Osteoblast (primary cell): ENCODE measurements around the gene LEF1. TPM values are rescaled to one million over a fixed set of nuclear protein-coding genes. Genes with fewer than 3 reads are reported as not detected.

Source experiments
- DNase-seq: peaks from one replicate; pipeline ENCODE4 v3.0.0; 2011; ENCODE audit warnings: low spot score, mixed read lengths; ENCODE audit not compliant: insufficient read length; ENCODE audit errors: missing footprints
- H2AFZ ChIP-seq: 2 replicates; pipeline ENCODE4 v1.6.0; 2011; ENCODE audit warnings: mild to moderate bottlenecking, low read length
- H3K27ac ChIP-seq: 2 replicates; pipeline ENCODE4 v1.5.1; 2011; ENCODE audit warnings: mild to moderate bottlenecking, low read depth, low read length, moderate library complexity
- H3K27me3 ChIP-seq: 2 replicates; pipeline ENCODE4 v1.6.0; 2012; ENCODE audit warnings: mild to moderate bottlenecking, control low read depth, inconsistent platforms, low read length, moderate library complexity; ENCODE audit not compliant: insufficient read depth
- H3K36me3 ChIP-seq: 2 replicates; pipeline ENCODE4 v1.5.1; 2011; ENCODE audit warnings: mild to moderate bottlenecking, low read length, control low read depth, moderate library complexity; ENCODE audit not compliant: insufficient read depth
- H3K4me1 ChIP-seq: 2 replicates; pipeline ENCODE4 v1.5.1; 2011; ENCODE audit warnings: mild to moderate bottlenecking, low read length, control low read depth, moderate library complexity; ENCODE audit not compliant: insufficient read depth
- H3K4me2 ChIP-seq: 2 replicates; pipeline ENCODE4 v1.6.0; 2011; ENCODE audit warnings: mild to moderate bottlenecking, low read length; ENCODE audit not compliant: insufficient read depth
- H3K4me3 ChIP-seq: fragments of 200-600 bp; sonication (generic); 3 replicates; pipeline ENCODE4 v1.5.1; 2012; ENCODE audit warnings: mild to moderate bottlenecking, low read length, inconsistent platforms; ENCODE audit not compliant: insufficient read depth
- H3K79me2 ChIP-seq: 2 replicates; pipeline ENCODE4 v1.6.0; 2012; ENCODE audit warnings: mild to moderate bottlenecking, low read length, control low read depth, inconsistent platforms; ENCODE audit not compliant: insufficient read depth
- H3K9me3 ChIP-seq: 2 replicates; pipeline ENCODE4 v1.5.1; 2011; ENCODE audit warnings: low read depth, low read length, control low read depth
- H4K20me1 ChIP-seq: 2 replicates; pipeline ENCODE4 v1.6.0; 2012; ENCODE audit warnings: mild to moderate bottlenecking, low read length, control low read depth; ENCODE audit not compliant: insufficient read depth
- CTCF ChIP-seq: IDR thresholded peaks from 2 replicates; pipeline ENCODE4 v1.5.1; 2011; ENCODE audit warnings: mild to moderate bottlenecking, low read depth, low read length, moderate library complexity; ENCODE audit errors: extremely low read depth
- total RNA-seq: library from RNA; depleted of rRNA; stranded (reverse); fragments of >200 nt; gene quantifications from 2 replicates; pipeline ENCODE4 v1.2.3, GENCODE V29; 2012

LEF1 gene
- total RNA-seq, 1 donor = 5.8 TPM

GRCh38 chr4:108007984-108008383 is 160.7 kb downstream of the LEF1 start:
- H3K4me3 ChIP-seq = no peak overlapping the region
- H3K27me3 ChIP-seq = no peaks in the 10 kb centered on the region
- TF ChIP-seq CTCF = no peak
- H3K4me1 ChIP-seq = peaks cover 28% of the 10 kb centered on the region
- no peak for DNase-seq
- no peak overlapping the region for H3K27ac ChIP-seq
- H3K4me2 ChIP-seq = no peak overlapping the region
- H3K79me2 ChIP-seq = peaks cover 10% of the 10 kb centered on the region
- H2AFZ ChIP-seq = no peak overlapping the region
- peaks cover 2% of the 10 kb centered on the region for H4K20me1 ChIP-seq
- peaks cover 4% of the 10 kb centered on the region for H3K36me3 ChIP-seq
- H3K9me3 ChIP-seq = no peaks in the 10 kb centered on the region

GRCh38 chr4:108006361-108006760 is 162.4 kb downstream of the LEF1 start:
- no peak overlapping the region for H2AFZ ChIP-seq
- no peak for DNase-seq
- no peak overlapping the region for H3K27ac ChIP-seq
- H3K4me1 ChIP-seq = peaks cover 28% of the 10 kb centered on the region
- peaks cover 2% of the 10 kb centered on the region for H4K20me1 ChIP-seq
- H3K36me3 ChIP-seq = peaks cover 2% of the 10 kb centered on the region
- no peaks in the 10 kb centered on the region for H3K27me3 ChIP-seq
- H3K4me3 ChIP-seq = no peak overlapping the region
- no peaks in the 10 kb centered on the region for H3K9me3 ChIP-seq
- TF ChIP-seq CTCF = no peak
- no peak overlapping the region for H3K4me2 ChIP-seq
- peaks cover 10% of the 10 kb centered on the region for H3K79me2 ChIP-seq

- no peak for TF ChIP-seq CTCF
- Histone ChIP-seq H4K20me1 (peaks cover 2% of the 10 kb centered on the region), H3K27ac (no peak overlapping the region)
These were observed 162.9 kb downstream of the LEF1 start for GRCh38 chr4:108005807-108006206.

DNA sequence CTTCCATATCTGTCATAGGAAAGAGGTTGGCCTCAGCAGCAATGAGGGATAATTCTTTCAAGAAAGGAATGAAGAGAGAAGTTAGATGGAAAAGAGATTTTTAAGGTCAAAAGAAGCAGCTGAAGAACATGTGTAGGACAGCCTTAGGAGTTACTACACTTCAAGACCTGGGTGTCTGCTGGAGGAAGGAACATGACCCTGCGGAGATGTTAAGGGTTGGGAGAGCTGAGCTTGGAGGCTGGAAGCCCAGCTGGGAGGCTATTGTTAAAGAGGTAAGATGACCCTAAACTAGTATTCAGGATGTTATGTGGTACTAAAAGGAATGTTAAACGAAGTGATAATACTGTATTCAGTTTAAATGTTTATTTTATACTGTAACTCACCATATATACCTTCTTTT is 164.1 kb downstream of the LEF1 start:
- no peak overlapping the region for H3K27ac ChIP-seq
- H3K79me2 ChIP-seq = peaks cover 14% of the 10 kb centered on the region
- no peak overlapping the region for H3K4me3 ChIP-seq
- no peak overlapping the region for H3K4me2 ChIP-seq
- no peaks in the 10 kb centered on the region for H3K36me3 ChIP-seq
- DNase-seq = no peak
- H4K20me1 ChIP-seq = peaks cover 2% of the 10 kb centered on the region
- H3K27me3 ChIP-seq = no peaks in the 10 kb centered on the region
- no peak overlapping the region for H2AFZ ChIP-seq
- H3K4me1 ChIP-seq = peaks cover 20% of the 10 kb centered on the region
- no peaks in the 10 kb centered on the region for H3K9me3 ChIP-seq
- TF ChIP-seq CTCF = no peak

More at GRCh38 chr4:108005807-108006206, 162.9 kb downstream of the LEF1 start:
- Histone ChIP-seq H3K9me3 (no peaks in the 10 kb centered on the region), H3K4me3 (no peak overlapping the region), H3K4me1 (peaks cover 28% of the 10 kb centered on the region), H3K79me2 (peaks cover 10% of the 10 kb centered on the region), H3K4me2 (no peak overlapping the region), H3K27me3 (no peaks in the 10 kb centered on the region), H2AFZ (no peak overlapping the region), H3K36me3 (no peaks in the 10 kb centered on the region)
- no peak for DNase-seq
